GM21529 (cell line): ENCODE data around the gene LRP10.
"Not testable (repeated sequence)": the region's sequence is repeated elsewhere in the genome, so short reads cannot be mapped to it uniquely, and the experiment has no call there.

ENCODE experiments used
- ATAC-seq: cut with Tn5 transposase; IDR thresholded peaks from one replicate; pipeline ENCODE4 v1.9.1; 2021; ENCODE audit not compliant: unreplicated experiment

LRP10 gene, protein sequence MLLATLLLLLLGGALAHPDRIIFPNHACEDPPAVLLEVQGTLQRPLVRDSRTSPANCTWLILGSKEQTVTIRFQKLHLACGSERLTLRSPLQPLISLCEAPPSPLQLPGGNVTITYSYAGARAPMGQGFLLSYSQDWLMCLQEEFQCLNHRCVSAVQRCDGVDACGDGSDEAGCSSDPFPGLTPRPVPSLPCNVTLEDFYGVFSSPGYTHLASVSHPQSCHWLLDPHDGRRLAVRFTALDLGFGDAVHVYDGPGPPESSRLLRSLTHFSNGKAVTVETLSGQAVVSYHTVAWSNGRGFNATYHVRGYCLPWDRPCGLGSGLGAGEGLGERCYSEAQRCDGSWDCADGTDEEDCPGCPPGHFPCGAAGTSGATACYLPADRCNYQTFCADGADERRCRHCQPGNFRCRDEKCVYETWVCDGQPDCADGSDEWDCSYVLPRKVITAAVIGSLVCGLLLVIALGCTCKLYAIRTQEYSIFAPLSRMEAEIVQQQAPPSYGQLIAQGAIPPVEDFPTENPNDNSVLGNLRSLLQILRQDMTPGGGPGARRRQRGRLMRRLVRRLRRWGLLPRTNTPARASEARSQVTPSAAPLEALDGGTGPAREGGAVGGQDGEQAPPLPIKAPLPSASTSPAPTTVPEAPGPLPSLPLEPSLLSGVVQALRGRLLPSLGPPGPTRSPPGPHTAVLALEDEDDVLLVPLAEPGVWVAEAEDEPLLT

DNA sequence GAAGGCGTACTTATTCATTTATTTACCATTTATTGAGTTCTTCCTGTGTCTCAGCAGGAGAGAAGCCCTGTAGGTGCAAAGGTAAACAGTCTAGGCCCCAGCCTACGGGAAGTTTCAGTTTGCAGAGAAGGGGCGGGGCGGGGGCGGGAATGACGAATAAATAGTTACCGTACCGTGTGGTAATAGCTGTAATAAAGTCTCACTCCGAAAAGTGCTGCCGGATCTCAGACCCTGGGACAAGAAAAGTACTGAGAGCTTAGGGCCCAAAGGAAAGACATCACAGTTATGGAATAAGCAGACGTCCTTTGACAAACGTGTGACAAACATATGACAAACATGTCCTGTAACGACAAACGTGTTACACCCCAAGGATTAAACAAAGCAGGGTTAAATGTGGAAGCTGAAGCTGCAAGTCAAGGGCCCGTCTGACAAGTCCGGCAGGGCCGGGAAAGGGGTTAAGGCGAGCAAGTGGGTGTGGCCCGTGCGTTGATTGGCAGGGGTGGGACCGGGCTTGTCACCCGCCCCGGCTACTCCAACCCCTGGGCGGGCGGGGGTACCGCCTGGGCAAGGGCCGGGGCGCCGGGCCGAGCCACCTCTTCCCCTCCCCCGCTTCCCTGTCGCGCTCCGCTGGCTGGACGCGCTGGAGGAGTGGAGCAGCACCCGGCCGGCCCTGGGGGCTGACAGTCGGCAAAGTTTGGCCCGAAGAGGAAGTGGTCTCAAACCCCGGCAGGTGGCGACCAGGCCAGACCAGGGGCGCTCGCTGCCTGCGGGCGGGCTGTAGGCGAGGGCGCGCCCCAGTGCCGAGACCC, at the start of gene LRP10:
TSS of gene LRP10 (plus strand) at position 517 of the 809 bp plus-strand sequence. CDS start 564 bp downstream, outside the sequence.
- ATAC-seq: peak; percentile 84

DNA sequence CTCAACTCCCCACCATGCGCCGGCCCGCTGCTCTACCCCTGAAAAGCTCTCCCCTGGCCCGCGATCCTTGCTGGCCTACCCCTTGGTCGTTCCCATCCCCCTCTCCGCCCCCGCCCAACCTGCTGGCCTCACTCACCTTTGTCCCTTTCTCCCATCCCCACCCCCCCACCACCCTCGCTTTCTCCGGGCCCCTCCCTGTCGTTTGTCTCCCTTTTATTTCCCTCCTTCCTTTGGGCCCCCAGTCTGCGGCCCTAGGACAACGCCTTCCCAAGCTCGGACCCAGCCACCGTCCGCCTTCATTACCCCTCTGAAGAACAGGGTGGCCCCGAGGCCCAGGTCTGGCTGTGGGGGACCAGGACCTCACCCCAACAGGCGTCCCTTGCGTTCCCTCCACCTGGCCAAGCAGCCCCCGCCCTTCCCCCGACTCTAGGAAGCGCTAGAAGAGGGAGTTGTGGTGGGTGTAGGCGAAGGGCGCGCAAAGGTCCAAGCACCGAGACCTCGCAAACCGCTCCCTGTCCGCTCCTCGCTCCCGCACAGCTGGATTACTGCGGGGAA, 49.4 kb upstream of the LRP10 start:
- no peak for ATAC-seq

DNA sequence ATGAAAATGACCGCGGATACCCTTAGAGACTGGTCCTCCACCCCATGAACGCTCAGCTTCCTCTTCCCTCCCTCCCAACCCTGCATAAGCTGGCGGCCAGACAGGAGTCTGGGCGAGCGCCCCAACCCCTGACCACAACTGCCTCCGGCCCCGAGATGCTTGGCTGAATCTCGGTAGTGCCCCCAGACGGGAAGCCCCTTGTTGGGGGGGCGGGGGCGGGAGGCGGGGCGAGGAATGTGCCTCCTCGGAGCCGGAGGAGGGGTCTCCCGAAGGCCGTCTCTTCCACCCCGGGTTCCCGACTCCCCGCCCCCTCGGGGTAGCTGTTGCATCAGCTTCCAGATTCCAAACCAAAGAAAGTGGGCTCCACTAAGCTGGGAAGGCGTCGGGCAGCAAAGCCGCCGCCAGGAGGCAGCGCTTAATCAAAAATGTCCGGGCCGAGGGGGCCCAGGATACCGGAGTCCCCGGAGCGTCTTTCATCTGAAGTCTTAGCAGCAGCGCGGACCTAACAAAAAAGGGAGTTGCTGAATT, 48.9 kb upstream of the LRP10 start:
- peak; percentile 57 for ATAC-seq

DNA sequence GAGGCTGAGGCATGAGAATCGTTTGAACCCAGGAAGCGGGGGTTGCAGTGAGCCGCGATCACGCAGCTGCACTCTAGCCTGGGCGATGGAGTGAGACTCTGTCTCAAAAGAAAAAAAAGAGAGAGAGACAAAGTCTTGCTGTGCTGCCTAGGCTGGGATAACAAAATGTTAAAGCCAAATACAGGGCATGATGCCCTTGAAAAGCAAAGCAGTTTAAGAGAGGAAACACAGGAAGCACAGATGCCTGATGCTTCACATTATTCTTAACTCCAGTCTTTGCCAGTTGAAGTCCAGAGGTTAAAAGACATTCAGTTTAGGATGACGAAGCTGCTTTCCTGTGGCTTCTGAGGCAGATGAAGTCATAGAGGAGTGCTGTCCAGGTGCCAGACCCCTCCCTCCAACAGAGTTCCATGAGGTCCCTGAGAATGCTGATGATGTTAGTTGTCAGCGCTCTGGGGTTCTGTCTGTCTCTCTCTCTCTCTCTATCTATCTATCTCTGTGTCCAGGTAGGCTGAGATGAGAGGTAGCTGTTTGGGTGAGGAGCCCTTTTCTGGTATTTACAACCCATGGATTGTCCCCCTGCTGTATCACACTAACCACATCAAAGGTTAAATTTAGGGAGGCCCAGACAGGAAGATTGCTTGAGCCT, 46.7 kb upstream of the LRP10 start:
- no peak for ATAC-seq

DNA sequence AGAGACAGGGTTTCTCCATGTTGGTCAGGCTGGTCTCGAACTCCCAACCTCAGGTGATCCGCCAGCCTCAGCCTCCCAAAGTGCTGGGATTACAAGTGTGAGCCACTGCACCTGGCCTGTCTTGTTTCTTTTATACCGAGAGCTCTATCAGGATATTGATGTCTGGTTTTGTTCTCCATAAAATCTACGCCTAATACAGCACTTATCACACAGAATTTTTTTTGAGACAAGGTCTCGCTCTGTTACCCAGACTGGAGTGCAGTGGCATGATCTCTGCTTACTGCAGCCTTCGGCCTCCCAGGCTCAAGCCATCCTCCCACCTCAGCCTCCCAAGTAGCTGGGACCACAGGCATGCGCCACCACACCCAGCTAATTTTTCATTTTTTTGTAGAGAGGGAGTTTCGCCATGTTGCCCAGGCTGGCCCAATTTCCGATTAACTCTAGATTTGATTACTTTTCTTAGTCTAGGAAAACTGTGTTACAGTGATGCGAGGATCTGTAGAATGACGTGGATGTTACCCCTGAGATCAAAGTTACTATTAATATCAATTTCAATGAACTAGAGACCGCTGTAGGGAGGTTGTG, 42.4 kb upstream of the LRP10 start:
- ATAC-seq: not testable (repeated sequence)

DNA sequence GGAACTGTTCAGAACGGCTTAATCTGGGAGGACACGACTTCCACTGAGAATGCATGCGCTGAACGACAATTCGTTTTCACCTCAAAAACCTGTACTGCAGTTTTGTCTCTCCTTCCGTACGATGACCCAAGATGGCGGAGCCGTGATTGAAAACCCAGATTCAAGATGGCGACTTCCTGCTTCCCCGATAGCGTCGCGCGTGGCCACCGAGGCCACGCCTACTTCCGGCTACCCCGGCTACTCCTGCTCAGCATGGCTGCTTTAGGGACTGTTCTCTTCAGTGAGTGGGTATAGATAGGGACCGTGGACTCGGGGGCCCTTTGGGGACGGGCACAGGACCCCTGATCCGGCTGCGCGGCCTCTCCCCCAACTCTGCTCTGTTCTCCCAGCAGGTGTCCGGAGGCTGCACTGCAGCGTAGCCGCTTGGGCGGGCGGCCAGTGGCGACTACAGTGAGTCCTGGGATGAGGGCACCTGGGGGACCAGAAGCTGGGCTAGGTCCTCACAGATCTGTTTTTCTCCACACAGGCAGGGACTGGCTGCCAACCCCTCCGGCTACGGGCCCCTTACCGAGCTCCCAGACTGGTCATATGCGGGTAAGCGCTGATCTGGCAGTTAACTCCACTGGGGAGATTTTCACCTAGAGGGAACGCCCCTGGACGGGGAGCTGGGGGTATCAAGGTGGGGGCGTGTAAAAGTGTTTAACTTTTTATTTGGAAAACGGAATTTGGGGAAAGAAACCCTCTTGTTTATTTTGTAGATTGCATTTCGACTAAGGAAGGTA, 41.7 kb upstream of the LRP10 start, which contains the start of gene MRPL52:
TSS of gene MRPL52 (plus strand) at position 227 of the 782 bp plus-strand sequence. CDS start at position 253, 26 bp downstream.
- peak; percentile 85 for ATAC-seq

DNA sequence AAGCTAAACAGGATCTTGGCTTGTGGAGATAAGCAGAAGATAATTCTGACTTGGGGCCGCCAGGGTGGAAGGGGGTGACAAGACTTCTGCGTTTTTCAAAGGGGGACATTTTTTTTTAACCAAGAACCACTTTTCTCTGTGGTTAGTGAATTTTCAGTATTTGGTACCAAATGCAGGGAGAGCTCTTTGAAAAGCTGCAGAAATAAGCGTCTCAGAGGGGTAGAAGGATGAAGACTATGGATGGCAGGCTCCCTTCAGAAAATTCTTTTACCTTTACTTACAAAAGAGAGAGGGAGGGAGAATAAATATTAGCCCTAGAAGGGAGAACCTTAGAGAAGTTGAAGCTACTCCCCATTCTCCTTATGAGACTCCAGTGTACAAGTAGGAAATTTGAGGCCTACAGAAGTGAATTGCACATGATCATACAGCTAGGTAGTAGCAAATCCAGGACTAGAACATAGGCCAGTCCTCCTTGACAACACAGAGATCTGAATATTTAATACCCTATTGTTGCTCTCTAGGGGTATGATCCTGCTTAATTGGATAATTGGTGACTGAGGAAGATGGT, 41.0 kb upstream of the LRP10 start:
- ATAC-seq: no peak

DNA sequence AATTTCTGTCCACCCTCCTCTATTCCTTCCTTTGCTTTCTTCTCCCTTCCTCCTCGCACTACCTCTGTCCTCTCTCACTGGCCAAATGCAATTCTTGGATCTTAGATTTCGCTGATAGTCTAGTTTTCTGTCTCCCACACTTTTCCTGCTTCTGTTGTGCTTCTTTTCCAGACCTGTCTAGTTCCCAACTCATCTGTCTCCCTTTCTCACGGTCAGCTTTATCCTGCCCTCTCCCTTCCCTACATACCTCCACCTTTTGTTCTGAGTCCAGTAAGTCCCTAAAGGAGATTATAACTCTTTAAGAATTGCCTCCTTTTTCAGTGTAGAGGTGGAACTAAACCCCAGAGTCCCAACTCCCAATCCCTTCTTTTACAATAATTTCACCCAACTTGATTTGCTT, 36.0 kb upstream of the LRP10 start:
- no peak for ATAC-seq

DNA sequence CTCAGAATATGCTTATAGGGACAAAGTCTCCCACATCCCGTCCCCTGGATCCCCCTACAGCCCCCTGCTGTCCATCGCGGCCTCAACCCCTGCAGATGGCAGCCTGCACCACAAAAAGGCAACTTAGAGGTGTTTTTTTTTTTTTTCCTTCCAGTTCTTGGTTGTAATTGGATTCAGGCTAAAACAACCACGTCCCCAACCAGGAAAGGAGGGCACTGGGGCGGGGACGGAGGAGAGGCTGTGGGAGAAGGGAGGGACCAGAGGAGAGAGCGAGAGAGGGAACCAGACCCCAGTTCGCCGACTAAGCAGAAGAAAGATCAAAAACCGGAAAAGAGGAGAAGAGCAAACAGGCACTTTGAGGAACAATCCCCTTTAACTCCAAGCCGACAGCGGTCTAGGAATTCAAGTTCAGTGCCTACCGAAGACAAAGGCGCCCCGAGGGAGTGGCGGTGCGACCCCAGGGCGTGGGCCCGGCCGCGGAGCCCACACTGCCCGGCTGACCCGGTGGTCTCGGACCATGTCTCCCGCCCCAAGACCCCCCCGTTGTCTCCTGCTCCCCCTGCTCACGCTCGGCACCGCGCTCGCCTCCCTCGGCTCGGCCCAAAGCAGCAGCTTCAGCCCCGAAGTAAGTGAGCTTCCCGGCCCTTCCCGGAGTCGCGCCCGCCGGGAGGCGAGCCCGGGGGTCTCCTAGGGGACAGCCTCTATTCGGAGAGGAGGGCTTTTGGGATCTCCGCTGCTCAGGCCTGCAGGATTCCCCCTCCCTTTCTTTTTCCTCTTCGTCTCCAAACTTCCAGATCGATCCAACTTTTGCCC, 35.0 kb upstream of the LRP10 start, which contains the start of gene MMP14:
TSS of gene MMP14 (plus strand) at position 285 of the 813 bp plus-strand sequence. CDS start at position 518, 233 bp downstream.
- ATAC-seq: no peak

DNA sequence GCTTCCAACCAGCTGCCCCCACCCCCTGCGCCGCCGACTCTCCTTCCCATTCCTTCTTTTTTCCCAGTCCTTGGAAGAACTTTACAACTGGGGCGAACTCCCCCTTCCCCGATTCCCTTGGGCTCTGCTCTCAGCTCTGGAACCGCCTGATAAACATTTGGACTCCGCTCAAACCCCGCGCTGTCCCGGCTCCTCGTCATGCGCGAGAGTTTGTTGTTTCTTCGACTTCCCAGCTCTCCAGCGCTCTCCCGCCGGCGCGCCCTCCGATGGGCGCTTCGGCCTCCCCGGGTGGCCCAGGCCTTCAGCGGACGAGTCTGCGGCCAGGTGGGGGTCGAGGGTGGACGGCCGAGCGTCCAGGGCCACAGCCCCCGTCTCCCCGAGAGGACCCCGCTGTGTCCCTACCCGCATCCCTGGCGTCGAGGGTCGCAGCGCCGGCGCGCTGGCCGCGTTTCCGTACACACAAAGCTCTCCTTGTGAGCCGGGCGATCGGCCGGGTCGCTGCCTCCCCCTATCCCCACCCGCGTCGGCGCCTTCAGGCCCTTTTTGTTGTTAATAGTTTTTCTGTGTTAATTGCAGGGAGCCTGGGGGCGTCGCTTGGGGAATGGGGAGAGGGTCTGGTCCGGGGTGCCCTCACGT, 34.3 kb upstream of the LRP10 start:
- ATAC-seq: no peak

DNA sequence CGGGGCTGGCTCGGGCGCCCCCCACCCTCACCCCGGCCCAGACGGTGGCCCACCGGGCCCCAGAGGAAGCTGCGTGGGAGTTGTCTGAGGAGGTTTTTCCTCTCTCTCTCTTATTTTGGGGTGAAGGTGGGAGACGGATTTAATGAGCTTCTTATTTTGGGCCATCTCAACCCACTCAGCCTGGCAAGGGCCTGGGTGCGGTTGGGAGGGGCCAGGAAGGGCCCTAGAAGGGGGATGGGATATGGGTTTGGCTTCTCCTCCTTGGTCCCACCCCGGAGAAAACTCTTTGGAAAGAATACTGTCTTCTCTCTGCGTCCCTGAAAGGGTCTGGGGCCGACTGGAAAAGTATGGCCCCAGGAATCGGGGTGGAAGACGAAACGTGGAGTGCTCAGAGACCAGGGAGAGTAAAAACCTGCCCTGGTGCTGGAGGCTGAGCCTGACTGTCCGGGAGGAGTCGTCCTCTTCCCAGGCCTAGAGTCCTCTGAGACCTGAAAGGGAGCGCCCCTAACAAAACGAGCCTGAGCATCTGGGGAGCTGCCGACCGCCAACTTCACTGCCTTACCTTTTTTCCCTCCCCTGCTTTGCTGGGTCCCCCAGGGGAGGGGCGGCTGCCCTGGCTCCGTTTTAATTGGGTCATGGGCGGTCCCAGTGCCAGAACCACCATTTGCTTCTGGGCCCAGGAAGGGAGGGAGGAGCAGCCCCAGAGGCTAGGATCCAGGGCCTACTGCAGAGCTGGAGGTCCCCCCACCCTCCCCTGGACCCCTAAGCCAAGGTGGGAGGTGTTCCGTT, 33.6 kb upstream of the LRP10 start:
- no peak for ATAC-seq

DNA sequence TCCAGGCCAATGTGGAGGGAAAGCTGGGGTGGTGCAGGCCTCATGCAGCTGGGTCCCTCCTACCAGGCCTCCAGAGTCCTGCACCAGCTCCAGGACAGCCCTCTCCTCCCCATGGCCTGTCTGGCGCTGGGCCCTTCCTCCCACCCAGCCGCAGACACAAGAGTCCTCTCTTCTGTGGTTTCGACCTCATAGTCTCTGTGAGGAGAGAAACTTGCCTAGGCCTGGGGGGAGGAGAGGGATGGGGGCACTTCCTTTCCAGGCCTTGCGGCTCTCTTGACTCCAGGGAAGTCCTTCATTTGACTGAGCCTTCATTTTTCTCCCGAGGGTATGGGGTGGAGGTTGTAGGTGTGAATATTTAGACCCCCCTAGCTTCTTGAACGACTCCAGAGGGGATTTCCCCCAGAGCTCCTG, 32.9 kb upstream of the LRP10 start:
- no peak for ATAC-seq

DNA sequence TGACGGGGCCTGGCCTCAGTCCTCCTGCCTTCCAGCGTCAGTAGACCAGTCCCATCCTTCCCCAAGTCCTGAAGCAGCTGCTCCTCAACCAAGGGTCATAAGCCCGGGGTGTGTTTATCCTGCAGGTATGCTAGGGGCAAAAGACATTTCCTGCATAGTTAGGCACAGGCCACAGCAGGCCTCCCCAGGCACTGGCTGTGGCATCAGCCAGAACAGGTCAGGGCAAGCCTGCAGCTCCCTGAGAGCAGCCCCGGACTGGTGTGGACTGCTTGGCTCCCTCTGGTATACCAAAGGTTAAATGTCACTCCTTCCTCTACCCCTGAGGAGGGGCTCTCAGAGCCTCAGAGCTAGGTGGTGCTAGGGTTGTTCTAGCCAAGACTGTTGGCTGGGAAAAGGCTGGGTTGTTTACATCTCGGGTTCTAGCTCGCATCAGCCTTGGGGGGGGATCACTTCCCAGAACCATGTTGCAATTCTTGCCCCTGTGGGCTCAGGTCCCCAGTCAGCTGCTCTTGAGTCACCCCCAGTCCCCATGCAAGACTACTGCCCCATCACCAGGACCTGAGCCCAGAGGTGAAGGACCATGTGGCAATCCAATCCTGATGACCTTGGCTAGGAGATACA, 32.3 kb upstream of the LRP10 start:
- no peak for ATAC-seq

DNA sequence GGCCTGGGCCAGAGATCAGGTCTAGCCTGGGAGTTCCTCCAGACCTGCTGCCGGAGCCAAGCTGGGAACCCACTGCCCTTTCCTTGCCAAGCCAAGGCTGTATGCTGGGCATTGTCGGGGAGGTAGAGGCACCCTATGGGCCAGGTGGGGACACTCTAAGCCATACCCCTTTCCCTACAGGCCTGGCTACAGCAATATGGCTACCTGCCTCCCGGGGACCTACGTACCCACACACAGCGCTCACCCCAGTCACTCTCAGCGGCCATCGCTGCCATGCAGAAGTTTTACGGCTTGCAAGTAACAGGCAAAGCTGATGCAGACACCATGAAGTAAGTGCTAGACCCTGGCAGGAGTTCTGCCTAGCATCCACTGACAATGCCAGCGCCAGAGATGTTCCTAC, 30.2 kb upstream of the LRP10 start:
- no peak for ATAC-seq

DNA sequence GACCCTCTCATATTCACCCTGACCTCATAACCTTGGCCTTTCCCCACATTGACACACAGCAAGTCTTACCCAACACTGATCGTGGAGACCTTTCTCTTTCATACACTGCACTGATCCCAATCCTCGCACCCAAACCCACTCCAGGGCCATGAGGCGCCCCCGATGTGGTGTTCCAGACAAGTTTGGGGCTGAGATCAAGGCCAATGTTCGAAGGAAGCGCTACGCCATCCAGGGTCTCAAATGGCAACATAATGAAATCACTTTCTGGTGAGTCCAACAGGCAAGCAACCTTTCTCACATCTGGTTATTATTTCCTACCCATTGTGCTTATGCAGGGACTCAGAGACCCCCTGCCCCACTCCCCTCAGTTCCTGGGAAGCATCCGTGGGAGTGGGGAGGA, 29.8 kb upstream of the LRP10 start:
- ATAC-seq: no peak
